Measurements from ENCODE around the gene GDAP1L1.
"Not testable (repeated sequence)": the region's sequence is repeated elsewhere in the genome, so short reads cannot be mapped to it uniquely, and the experiment has no call there.

GDAP1L1 gene

DNA sequence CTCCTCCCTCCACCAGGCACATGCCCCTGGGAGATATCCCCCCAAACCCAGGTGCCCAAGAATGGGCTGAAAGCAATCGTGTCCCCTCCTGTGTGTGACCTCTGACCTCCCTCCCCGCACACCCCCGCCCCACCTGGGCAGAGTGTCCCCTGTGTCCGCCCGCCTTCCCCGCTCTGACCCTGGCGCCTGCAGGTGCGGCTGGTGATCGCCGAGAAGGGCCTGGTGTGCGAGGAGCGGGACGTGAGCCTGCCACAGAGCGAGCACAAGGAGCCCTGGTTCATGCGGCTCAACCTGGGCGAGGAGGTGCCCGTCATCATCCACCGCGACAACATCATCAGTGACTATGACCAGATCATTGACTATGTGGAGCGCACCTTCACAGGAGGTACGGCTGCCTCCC is 9.9 kb downstream of the GDAP1L1 start:
- no peak for DNase-seq

DNA sequence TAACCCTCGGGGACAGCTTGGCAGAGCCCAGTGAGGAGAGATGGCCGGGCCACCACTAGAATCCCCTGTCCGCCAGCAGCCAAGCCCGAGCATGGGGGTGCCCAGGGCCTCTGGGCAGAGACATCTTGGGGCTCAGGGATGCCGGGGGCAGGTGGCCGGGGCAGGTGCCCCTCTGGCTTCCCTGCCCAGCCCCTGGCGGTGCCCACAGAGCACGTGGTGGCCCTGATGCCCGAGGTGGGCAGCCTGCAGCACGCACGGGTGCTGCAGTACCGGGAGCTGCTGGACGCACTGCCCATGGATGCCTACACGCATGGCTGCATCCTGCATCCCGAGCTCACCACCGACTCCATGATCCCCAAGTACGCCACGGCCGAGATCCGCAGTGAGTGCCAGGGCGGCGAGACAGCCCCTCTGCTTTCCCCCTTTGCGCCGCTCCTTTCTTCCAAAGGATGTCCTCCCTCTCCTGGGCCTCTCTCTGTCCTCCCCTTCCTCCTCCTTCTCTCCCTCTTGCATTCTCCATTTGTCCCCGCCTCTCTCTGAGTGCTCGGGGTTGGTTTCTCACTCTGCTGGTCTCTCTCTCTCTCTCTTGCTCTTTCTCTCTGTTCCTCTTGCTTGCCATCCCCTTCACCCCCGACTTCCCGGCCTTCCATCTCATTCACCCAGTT is 11.2 kb downstream of the GDAP1L1 start:
- DNase-seq: no peak

DNA sequence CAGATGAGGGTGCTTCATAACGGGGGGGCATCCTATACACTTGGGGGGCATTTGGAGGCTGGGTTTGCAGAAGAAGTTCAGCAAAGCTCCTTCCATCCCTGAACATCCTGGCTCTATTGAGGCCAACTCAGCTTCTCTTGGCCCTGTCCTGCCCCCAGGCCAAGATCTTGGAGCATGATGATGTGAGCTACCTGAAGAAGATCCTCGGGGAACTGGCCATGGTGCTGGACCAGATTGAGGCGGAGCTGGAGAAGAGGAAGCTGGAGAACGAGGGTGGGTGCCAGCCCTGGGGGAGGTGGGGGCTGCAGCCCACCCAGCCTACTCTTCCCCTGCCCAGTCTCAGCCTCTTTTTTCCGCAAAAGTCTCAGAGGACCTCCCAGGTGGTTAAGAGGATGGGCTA is 17.2 kb downstream of the GDAP1L1 start:
- DNase-seq: no peak

DNA sequence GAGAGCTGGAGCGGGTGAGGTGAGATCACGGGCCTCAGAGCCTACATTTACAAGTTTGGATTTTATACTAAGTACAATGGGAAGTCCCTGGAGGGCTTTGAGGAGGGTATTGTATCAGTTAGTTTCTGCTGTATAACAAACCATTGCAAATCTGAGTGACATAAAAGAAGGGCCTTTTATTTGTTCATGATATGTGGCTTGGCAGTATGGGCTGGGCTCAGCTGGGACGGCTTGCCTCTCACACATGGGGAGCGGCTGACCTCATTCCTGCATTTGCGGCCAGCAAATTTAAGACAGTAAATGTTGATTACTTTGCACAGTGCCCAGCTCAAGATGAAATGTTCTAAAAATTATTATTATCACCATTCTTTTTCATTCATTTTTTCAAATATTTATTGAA is 21.7 kb downstream of the GDAP1L1 start:
- no peak for DNase-seq

DNA sequence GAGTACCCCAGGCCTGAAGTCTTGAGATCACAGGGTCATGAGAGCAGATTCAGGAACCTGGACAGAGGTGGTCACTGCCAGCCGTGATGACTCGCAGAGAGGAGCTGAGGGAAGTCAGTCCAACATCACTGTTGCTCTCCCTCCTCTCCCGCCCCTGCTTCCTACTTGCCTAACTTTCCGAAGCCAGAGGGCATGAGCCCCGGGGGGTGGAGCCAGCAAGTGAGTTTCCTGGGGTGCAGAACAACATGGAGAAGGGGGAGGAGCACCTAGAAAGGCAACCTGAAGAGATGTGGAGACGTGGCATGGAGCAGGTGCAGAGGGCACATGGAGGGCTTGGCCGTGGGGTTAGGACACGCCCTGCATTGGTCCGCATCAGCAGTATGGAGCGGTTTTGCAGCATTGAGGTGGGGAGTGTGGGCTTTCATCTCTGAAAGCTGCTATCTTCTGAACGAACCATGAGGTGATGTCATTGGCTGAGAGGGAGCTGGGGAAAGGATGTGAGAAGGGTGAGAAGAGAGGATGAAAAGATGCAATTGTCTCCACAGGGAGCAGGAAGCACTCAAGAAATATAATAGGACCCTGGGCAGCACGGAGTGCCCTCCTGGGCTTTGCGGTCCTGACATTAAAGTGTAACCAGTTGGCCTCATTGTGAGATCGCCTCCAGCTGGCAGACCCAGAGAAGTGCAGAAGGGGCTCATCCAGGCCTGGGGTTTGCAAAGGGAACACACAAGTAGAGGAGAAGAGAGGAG is 25.0 kb downstream of the GDAP1L1 start:
- no peak for DNase-seq

DNA sequence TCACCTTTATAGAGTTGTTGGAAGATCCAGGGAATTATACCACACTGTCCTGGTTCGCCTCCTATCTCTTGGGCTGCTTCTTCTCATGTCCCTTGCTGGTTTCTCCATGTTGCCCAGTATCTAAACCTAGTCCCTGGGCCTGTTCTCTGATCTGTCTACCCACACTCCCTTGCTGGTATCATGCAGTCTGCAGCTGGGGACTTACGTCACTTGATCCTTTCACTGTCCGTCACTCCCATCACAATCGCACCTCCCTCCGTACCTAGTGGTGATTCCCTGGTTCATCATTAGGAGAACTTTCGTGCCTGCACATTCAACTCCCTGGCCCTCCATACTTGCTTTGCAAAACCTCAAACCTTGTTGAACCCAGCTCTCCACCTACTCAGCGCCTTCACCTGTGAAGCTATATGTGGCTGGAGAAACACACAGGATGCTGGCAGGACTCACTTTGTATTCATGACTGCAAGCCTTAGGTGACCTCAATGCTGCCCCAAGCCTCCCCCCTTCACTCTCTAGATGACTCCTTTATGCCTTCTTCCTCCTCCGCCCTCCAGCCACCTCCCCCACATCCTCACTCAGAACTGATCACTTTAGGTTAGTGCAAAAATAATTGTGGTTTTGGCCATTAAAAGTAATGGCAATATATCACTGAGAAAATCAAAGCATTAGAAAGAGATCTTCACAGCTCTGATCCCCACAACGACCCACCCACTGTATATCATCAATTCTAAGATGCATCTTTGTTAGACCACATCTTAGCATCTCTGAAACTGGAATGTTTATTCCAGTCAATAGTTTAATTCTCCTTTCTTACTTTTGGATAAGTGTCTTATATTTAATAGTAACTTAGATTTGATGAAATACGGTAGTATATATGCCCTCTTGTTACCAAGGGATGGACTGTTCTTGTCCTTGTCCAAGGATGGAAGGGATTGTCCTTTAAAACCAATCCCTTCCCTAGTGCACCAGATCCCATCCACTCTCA is 26.4 kb downstream of the GDAP1L1 start:
- DNase-seq: no peak

DNA sequence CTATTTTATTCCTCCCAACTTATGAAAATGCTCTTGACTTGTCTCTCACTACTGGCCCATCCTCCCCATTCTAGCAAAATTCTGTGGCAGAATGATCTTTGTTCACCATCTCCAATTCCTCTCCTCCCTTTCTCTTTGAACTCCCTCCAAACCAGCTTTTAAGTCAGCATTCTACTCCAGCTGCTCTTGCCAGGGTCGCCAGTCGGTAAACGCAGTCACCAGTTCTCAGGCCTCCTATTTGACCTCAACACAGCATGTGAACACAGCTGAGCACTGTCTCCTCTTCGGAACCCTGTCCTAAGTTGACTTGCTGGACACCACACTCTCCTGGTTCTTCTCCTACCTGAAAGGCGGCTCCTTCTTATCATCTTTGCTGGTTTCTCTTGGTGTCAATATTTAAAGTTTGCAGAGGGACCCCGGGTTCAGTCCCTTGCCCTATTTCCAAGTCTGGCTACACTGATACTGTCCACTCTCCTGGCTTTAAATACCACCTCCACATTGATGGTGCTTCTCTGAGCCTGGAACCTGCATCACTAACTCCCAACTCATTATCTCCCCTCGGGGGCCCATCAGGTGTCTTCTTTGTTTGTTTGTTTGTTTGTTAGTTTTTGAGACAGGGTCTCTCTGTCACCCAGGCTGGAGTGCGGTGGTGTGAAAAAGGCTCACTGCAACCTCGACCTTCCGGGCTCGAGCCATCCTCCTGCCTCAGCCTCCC is 27.4 kb downstream of the GDAP1L1 start:
- DNase-seq: no peak

DNA sequence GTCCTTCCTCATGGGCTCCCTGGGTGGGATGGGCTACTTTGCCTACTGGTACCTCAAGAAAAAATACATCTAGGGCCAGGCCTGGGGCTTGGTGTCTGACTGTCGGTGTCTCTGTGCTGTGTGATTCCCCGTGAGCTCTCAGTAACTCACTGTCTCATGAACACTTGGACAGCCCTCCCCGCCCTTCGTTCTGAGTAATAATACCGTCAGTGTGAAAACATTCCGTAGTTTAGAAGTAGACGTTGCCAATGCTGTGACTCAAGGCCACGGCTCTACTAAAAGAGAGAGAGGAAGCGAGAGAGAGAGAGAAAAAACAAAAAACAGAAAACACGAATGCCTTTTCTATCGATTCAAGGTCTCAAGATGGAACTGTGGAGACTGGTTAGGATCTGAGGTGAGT is 32.1 kb downstream of the GDAP1L1 start:
- no peak for DNase-seq

DNA sequence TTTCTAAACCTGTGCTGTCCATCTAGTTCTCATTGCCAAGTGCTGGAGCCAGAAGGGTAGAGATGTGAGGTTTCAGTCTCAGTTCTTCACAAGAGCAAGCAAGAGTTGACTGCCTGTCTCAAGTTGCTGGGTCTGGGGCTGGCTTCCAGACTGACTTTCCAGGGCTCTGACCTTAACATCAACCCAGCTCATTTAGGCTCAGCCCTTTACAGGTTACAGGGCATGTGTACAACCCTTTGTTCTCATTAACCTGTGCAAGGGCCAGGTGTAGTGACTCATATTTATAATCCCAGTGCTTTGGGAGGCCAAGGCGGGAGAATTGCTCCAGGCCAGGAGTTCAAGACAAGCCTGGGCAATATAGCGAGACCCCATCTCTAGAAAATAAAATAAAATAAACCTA is 33.3 kb downstream of the GDAP1L1 start:
- no peak for DNase-seq

DNA sequence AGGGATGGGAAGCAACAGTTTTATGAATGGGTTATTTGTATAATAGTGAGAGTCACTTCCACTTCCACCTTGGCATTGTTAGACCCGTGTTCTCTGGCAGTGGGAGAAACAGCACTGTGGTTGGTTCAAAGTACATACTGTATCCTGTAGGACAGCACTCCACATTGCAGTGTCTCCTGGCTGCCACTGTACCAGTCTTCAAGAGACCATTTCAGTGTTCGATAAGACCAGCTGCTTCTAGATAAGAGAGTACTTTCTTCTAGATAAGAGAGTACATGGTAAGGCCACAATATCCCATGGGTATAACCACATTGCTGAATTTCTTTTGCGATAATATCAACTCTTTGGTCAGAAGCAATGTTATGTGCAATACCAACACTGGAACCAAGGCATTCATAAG is 35.1 kb downstream of the GDAP1L1 start:
- DNase-seq: no peak

DNA sequence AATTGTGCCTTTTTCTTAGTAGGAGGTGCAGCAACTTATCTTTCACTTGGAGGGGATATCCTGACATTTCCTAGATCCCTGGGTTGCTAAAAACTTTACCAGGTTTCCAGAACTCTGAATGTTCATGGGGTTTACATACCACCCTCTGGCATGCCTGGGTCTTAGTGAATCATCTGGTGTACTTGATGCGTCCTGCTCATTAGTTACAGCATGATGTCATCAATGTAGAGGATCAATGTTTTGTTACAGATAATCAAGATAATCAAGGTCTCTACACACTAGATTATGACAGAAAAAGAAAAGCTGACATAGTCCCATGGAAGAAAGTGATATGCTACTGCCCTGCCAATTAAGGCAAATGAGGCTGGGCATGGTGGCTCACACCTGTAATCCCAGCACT is 36.9 kb downstream of the GDAP1L1 start:
- no peak for DNase-seq

DNA sequence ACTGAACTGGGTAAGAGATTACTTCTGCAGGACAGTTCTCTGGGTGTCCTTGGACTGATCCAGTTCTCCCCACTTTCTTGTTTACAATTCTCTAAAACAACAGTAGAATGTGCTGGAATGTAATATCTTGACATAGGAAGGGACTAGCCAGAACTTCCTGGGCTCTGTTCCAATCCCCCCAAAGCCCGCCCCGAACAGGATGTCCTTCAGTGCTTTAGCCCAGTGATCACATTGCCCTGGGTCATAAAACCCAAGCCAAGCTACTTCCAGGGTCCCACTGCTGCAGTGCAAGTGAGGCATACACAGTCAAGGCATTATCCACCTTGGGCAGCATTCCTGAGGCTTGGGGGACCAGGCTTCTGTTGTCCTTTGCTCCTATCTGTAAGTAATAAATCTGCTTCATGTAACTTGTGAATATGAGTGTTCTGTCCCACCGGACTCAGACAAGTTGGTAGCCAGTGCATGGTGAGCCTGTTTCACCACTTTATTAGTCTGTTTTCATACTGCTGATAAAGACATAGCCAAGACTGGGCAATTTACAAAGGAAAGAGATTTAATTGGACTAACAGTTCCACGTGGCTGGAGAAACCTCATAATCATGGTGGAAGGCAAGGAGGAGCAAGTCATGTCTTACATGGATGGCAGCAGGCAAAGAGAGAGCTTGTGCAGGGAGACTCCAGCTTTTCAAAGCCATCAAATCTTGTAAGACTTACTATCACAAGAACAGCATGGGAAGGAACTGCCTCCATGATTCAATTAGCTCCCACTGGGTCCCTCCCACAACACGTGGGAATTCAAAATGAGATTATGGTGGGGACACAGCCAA is 40.4 kb downstream of the GDAP1L1 start:
- DNase-seq: no peak

DNA sequence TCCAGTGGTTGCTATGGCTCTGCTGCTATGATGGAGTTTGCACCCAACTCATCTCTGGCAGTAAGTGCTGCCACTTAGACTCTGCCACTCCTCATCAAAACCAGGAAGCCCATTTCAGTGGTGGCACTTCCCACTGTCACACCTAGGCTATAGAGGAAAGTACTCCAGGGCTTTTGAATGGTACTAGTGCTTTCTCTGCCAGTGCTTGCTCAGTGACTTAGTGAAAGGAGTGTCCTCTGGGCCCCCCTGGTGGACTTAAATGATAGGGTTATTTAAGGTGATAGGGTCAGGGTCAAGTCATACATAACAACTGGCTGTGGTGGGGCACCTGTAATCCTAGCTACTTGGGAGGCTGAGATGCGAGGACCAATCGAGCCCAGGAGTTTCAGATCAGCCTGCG is 41.1 kb downstream of the GDAP1L1 start:
- DNase-seq: no peak

DNA sequence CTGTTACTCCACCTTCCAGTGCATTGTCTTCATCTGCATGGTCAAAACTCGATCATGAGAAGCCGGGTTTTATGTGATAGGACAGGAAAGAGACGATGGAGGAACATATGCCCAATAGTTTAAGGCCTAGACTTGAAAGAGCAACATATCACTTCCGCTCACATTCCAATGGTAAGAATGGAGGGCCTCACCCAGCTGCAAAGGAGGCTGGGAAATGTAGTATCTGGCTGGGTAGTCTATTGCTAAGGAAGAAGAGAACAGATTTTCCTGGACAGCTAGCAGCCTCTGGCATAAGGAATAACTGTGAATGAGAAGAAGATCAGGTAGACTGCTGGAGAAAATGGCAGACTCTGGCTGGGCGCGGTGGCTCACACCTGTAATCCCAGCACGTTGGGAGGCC is 44.6 kb downstream of the GDAP1L1 start:
- no peak for DNase-seq

DNA sequence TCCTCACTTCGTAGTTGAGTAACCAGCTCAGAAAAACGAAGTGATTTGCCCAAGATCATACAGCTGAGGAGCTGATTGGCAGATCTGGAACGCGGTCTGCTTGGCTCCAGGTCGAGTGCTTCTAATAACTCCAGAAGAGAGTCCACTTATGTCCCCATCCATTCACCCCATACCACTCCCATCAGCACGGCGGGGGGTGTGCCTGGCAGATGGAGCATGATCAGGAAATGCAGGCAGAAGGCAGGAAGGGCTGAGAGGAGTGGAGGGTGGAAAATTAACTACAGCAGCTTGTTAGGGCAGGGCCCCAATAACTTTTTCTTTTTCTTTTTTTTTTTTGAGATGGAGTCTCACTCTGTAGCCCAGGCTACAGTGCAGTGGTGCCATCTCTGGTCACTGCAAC is 48.9 kb downstream of the GDAP1L1 start:
- peak; percentile 75 to 86 for DNase-seq

DNA sequence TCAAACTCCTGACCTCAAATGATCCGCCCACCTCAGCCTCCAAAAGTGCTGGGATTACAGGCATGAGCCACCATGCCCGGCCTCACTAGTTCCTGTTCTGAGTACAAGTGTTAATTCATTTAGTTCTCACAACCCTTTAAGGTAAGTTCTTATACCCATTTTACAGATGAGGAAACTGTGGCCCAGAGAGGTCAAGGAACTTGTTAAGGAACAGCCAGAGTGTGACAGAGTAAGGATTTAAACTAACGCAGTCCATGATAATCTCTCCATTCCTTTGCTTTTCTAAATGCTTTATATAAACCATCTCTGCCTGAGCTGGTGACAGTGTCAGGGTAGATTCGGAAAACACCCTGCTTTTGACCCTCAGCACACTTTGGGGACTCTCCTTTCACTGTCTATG is 50.6 kb downstream of the GDAP1L1 start:
- DNase-seq: no peak

DNA sequence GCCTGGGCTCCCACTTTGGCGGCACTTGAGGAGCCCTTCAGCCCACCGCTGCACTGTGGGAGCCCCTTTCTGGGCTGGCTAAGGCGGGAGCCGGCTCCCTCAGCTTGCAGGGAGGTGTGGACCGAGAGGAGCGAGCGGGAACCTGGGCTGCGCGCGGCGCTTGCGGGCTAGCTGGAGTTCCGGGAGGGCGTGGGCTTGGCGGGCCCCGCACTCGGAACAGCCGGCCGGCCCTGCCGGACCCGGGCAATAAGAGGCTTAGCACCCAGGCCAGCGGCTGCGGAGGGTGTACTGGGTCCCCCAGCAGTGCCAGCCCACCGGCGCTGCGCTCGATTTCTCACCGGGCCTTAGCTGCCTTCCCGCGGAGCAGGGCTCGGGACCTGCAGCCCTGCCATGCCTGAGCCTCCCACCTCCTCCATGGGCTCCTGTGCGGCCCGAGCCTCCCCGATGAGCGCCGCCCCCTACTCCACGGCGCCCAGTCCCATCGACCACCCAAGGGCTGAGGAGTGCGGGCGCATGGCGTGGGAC is 52.0 kb downstream of the GDAP1L1 start:
- not testable (repeated sequence) for DNase-seq

DNA sequence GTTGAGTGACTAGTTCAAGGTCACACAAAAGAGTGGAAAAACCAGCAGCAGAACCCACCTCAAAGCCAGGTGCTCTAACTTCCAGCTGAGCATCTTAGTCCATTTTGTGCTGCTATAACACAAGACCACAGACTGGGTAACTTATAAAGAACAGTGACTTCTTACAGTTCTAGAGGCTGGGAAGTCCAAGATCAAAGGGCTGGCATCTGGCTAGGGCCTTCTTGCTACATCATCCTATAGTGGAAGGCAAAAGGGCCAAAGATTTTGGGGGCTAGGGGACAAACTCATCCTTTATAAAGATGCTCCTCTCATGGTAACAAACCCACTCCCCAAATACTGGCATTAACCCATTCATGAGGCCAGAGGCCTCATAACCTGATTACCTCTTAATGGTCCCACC is 54.2 kb downstream of the GDAP1L1 start:
- DNase-seq: no peak

DNA sequence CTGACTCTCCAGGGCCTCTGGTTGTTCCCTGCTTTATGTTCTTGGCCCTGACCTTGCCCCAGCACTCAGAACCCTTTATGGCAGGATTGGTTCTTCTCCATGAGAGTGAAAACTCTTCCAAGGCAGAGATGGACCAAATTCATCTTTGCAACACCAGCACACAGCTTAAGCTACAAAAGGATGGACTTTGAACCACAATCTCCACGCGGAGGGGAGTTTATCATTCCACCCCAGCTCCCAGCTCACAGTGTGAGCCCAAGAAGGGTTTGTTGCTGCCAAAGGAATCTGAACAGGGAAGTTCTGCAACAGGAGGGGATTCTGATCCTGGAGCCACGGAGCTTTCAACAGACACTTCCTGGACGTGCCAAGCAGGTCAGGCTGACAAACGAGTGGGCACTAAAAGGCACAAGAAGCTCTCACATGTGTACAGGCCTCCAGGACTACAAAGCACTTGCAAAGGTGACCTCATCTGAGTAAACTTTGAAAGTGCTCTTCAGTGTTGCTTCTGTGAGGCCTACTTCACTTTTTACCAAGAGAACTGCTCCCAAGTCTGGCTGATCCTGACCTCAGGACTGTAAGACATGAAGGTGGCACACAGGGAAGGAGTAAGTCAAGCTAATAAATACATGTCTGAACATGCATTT is 55.0 kb downstream of the GDAP1L1 start:
- DNase-seq: no peak

DNA sequence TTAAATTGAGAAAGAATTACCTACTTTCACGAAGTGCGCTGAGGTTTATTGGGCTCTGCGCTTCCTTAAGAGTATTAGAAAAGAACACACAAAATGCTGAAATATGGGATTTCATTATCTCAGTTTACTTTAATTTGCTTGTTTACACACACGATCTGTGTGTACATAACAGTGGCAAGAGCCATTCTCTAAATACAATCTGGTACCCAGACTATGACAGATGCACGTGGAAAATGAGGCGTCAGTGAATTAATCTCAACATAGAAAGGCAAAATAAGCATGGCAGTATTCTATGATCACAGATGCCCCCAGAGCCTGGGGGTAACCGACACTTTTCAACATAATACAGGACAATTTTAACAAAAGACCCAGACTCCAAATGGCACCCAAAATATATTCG is 55.6 kb downstream of the GDAP1L1 start:
- DNase-seq: no peak

DNA sequence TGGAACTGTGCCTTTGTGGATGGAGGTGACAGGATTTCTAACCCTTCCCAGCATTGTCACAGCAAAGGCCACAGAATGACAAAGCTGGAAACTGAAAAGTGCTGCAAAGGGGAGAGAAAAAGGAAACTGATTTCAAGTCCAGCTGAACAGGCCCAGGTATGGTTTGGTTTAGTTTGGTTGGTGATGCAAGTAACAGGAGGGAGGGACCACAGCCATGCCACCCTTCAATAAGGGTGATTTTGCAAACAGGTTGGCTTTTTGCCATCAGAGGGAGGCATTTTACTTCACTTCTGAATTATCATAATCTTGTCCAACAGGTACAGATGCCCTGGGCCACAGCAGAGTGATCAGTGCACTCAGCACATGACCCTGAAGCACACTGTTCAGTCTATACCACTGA is 57.3 kb downstream of the GDAP1L1 start:
- no peak for DNase-seq

All from NCI-H187 (cell line).